Activated gamma-delta T cell treated with anti-CD3 and anti-CD28 coated beads, Interleukin-2, amount 50 U/mL, for 16 hours (primary cell): Measurements from ENCODE around the gene PRKCD.
A peak's percentile ranks its signal among the peaks of the same experiment; 100 is the strongest.

Experiments
- DNase-seq: peaks from one replicate; pipeline ENCODE4 v3.0.0-alpha.2; 2020; ENCODE audit warnings: low read depth

PRKCD gene

DNA sequence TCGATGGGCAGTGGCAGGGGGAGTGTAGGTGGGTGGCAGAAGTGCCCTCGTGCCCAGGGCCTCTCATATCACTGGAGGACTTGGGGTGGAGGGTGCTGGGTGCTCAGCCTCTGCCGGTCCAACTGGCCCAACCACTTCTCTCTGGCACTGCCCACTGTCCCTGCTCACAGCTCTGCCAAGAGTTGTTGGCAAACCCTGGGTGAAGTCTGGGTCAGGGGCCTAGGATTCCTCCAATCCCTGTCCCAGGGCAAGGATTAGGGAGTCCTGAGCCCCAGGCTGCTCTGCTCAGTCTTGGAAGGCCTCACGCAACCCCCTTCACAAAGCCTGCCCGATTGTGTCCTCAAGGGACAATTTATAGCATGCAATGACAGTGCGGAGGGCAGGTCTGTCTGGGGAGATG is 5.2 kb upstream of the PRKCD start:
- no peak for DNase-seq

GRCh38 chr3:53156368-53156834 is 4.6 kb upstream of the PRKCD start:
- DNase-seq = no peak

GRCh38 chr3:53157974-53158580 is 2.9 kb upstream of the PRKCD start:
- no peak for DNase-seq

DNA sequence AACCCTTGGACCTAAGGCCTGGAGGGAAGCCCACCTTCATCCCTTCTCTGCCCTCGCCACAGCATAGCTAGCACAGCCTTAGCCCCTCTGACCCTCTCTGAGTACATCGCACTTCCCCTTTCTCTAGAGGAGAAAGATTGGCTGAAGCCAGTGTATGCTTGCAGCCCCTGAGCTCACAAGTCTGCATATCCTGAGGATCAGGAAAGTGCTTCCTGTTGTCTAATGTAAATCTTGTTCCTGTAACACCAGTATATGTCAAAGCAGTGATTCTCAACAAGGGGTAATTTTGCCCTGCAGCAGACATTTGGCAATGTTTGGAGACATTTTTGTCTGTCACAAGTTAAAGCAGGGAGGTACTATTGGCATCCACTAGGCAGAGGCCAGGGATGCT is 2.2 kb upstream of the PRKCD start:
- DNase-seq = no peak

- no peak for DNase-seq
Measured at GRCh38 chr3:53159156-53160060, 1.6 kb upstream of the PRKCD start.

- no peak for DNase-seq
Measured at GRCh38 chr3:53160061-53160659, 849 bp upstream of the PRKCD start.

GRCh38 chr3:53161450-53161819 is 426 bp downstream of the PRKCD start:
- no peak for DNase-seq

DNA sequence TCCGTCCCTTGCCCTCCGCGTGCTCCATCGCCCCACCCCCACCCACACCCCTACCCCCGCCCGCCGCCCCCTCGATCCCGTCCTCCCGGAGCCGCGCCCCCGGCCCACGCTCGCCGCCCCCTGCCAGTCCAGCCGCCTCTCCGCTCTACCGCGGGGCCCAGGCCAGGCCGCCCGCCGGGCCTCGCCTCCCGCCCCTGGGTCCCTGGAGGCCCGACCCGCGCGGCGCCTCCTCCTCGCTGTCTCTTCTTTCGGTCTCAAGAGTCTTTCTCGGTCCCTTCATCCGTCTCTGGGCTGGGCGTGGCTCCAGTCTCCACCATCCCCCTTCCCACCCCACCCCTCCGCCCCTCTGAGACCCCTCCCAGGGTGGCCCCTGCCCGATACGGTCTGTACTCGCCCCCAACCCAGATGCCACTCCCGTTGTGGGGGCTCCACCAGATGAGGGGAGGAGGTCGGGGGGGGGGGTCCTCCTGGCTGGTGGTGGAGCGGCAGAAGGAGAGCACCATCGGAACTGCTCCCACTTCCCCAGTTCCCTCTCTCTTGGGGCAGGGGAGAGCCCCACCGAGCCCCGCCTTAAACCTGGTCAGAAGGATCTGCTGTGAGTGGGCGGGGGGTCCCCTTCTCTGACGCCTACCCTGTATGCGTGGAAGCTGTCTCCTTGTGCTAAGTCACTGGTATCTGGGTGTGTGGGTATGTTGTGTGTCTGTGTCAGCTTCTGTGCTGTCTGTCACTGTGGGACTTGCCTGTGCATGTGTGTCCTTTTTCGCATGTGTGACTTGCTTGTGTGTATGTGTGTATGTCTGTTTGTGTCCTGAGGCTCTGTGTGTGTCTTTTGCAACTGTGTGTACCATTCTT is 1.0 kb downstream of the PRKCD start:
- DNase-seq = peak; percentile 17

GRCh38 chr3:53162672-53163443 is 1.8 kb downstream of the PRKCD start:
- DNase-seq = peak; percentile 53

GRCh38 chr3:53163444-53164387 is 2.7 kb downstream of the PRKCD start:
- no peak for DNase-seq

- DNase-seq = no peak
Measured at GRCh38 chr3:53164911-53165310, 3.9 kb downstream of the PRKCD start.

DNA sequence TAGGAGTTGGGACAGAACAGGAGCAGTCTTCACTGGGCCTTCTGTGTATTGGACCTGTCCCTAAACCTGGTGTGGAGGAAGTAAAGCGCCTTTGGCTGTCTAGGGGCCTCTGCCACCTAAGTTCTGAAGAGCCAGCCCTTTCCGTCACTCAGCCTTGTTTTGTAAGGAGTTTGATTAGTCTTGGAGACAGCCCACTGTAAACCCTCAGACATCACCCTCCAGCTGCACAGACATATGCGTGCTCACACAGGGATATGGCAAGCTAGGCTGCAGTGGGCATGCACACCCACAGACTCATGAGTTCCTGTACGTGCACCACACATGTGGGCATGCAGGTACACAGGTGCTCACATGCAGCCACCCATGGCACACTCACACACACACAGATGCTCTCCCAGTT is 5.2 kb downstream of the PRKCD start:
- no peak for DNase-seq

GRCh38 chr3:53166781-53167291 is 5.8 kb downstream of the PRKCD start:
- DNase-seq = no peak

DNA sequence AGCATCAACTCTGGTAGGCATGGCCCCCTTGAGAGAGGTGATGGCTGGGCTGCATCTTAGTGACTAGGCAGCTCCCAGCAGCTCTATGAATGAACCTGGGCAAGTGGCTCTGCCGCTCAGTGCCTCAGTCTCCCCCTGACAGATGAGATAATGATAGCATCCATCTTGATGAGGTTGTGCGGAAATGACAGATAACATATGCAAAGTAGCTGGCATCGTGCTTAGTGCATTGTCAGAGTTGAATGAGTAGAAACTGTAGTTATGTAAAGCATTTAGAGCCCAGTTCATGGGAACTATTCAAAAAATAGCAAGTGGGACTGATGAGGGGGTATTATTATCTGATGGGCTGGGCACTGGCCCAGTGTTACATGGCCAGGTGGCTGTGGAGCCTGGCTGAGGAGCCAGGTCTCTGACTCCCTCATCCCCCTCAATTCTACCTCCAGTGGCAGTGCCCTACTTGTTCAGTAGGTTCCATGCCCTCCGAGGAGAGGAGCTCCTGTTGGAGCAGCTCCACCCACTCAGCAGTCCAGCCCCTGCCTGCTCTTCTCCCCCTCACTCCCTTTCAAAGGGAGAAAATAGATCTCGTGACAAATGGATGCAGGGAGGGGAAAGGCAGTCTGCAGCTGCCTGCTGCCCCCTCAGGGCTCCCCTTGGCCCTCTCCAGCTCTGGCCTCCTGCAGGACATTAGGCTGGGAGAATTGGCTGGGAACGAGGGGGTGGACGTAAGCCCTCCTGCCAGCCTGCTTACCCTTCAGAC is 6.6 kb downstream of the PRKCD start:
- no peak for DNase-seq

GRCh38 chr3:53168175-53168923 is 7.3 kb downstream of the PRKCD start:
- DNase-seq = no peak

- no peak for DNase-seq
Measured at GRCh38 chr3:53169045-53169831, 8.2 kb downstream of the PRKCD start.

DNA sequence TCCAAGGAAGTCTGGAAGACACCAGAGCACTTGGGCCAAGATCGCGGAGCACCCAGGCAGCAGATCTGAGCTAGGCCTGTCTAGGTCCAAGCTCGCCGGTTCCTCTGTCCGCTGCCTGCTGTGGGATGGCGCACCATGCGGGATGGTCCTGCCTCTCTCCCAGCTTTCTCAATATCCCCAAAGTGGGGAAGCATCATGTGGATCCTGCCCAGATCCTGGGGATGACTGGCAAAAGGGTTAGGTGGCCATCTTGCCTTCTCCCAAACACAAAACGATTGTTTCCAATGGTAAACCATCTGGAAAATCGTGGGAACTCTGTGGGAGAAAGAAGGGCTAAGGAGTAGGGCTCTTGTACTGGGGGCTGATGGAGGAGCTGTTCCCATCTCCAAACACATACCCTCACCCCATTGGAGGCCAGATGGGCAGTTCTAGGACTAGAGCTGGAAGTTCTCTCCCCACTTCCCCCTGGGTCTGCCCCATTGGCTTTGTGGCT is 8.9 kb downstream of the PRKCD start:
- no peak for DNase-seq
